ENCODE data around the gene APOF. TPM values are rescaled to one million over a fixed set of nuclear protein-coding genes. Genes with fewer than 3 reads are reported as not detected.
A peak's percentile ranks its signal among the peaks of the same experiment; 100 is the strongest.

The APOF gene
- total RNA-seq, 1 experiment from 2014 or later = 0.18 TPM

DNA sequence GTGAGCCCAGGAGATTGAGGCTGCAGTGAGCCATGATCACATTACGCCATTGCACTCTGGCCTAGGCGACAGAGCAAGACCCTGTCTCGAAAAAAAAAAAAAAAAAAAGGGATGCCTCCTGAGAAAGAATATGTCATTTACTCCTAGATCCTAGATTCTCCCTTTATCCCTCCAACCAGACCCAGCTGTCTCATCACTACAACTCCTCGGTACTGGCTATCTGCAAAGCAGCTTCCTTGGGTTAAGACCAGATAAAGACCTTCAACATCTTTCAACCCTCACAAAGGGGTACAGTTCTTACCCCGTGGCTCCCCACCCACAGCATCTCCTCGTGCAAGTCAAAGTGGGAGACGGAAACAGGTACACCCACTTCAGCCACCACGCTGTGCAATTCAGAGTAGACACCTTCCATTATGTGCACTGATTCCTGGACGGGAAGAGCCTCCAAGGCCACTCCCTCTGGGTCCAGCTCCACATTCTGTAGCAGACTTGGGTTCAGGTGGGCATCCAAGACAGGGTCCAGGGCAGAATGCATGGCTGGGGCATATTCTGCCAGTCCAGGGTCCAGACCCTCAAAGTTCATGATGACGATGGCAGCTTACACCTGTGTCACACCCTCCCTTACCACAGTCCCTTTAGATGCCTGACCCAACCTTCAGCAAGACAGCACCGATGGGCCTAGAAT is 30.0 kb downstream of the APOF start:
- Mint-ChIP-seq H3K27ac (ENCODE audit: unreplicated experiment) (peak overlapping the region; percentile 99), H3K4me1 (ENCODE audit: low read depth, unreplicated experiment) (peaks cover 8% of the 10 kb centered on the region), H3K36me3 (ENCODE audit: insufficient read depth, unreplicated experiment) (peaks cover 13% of the 10 kb centered on the region), H3K9me3 (ENCODE audit: unreplicated experiment) (no peaks in the 10 kb centered on the region), H3K4me3 (ENCODE audit: unreplicated experiment) (peak overlapping the region; percentile 98), H3K27me3 (ENCODE audit: insufficient read depth, unreplicated experiment) (no peaks in the 10 kb centered on the region)
- DNase-seq = no peak
- intact Hi-C loops (cut with micrococcal nuclease; ENCODE audit: unreplicated experiment) = loop anchor here (1.0 to 5.0 kb wide), 2 partner anchors 16 to 115 kb away; partner anchors contain the start of gene TIMELESS
- ChIA-PET POLR2A (interaction anchor here (0.5 to 1.3 kb wide), 4 partner anchors 21 to 132 kb away, joined by 3 to 9 read pairs (median 3); partner anchors contain the start of genes STAT2 and TIMELESS), CTCF (interaction anchor here (0.5 to 1.1 kb wide), 2 partner anchors 17 to 165 kb away, joined by 3 to 4 read pairs; partner anchors contain the start of gene CNPY2)
- Histone ChIP-seq H3K4me1 (peaks cover 23% of the 10 kb centered on the region), H3K9me3 (no peaks in the 10 kb centered on the region), H3K36me3 (ENCODE audit: control insufficient read depth, insufficient read depth, low read length) (no peaks in the 10 kb centered on the region), H3K27me3 (replicated peaks; ENCODE audit: control insufficient read depth, insufficient read depth, low read length) (no peaks in the 10 kb centered on the region), H3K4me3 (ENCODE audit: low read depth, low read length) (peak overlapping the region; percentile 63)
- BruUV-seq (replicated peaks) = no TSS peak
- TF ChIP-seq, protein P1, sequence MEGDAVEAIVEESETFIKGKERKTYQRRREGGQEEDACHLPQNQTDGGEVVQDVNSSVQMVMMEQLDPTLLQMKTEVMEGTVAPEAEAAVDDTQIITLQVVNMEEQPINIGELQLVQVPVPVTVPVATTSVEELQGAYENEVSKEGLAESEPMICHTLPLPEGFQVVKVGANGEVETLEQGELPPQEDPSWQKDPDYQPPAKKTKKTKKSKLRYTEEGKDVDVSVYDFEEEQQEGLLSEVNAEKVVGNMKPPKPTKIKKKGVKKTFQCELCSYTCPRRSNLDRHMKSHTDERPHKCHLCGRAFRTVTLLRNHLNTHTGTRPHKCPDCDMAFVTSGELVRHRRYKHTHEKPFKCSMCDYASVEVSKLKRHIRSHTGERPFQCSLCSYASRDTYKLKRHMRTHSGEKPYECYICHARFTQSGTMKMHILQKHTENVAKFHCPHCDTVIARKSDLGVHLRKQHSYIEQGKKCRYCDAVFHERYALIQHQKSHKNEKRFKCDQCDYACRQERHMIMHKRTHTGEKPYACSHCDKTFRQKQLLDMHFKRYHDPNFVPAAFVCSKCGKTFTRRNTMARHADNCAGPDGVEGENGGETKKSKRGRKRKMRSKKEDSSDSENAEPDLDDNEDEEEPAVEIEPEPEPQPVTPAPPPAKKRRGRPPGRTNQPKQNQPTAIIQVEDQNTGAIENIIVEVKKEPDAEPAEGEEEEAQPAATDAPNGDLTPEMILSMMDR (IDR thresholded peaks at IDR 0.05; ENCODE audit: insufficient read depth in 1 of 2, low read depth in 1 of 2, low read length in 1 of 2, severe bottlenecking in 1 of 2, unreplicated experiment in 1 of 2) = no peak

- H3K36me3 ChIP-seq (ENCODE audit: control insufficient read depth, insufficient read depth, low read length) = no peaks in the 10 kb centered on the region
- no TSS peak for BruUV-seq (replicated peaks)
- no peaks in the 10 kb centered on the region for H3K9me3 ChIP-seq
- Mint-ChIP-seq H3K36me3 (ENCODE audit: insufficient read depth, unreplicated experiment) (peaks cover 13% of the 10 kb centered on the region), H3K4me1 (ENCODE audit: low read depth, unreplicated experiment) (no peaks in the 10 kb centered on the region), H3K9me3 (ENCODE audit: unreplicated experiment) (no peaks in the 10 kb centered on the region), H3K27me3 (ENCODE audit: insufficient read depth, unreplicated experiment) (no peaks in the 10 kb centered on the region), H3K27ac (ENCODE audit: unreplicated experiment) (no peak overlapping the region), H3K4me3 (ENCODE audit: unreplicated experiment) (no peak overlapping the region)
- H3K4me3 ChIP-seq (ENCODE audit: low read depth, low read length) = no peak overlapping the region
- TF ChIP-seq, protein P1 (IDR thresholded peaks at IDR 0.05; ENCODE audit: insufficient read depth in 1 of 2, low read depth in 1 of 2, low read length in 1 of 2, severe bottlenecking in 1 of 2, unreplicated experiment in 1 of 2) = no peak
- no peak for DNase-seq
- CTCF ChIA-PET = no interaction called here
- H3K27me3 ChIP-seq (replicated peaks; ENCODE audit: control insufficient read depth, insufficient read depth, low read length) = no peaks in the 10 kb centered on the region
- H3K4me1 ChIP-seq = peaks cover 23% of the 10 kb centered on the region
- intact Hi-C loops (cut with micrococcal nuclease; ENCODE audit: unreplicated experiment) = loop anchor here (5.0 kb wide), 1 partner anchor 116 kb away; the partner anchor contains the start of gene TIMELESS
- POLR2A ChIA-PET = no interaction called here
Observed at GRCh38 chr12:56330936-56331490, 31.6 kb downstream of the APOF start.

- no peaks in the 10 kb centered on the region for H3K4me1 Mint-ChIP-seq (ENCODE audit: low read depth, unreplicated experiment)
- no peak overlapping the region for H3K27ac Mint-ChIP-seq (ENCODE audit: unreplicated experiment)
- ChIA-PET CTCF (no interaction called here), POLR2A (no interaction called here)
- Histone ChIP-seq H3K27me3 (replicated peaks; ENCODE audit: control insufficient read depth, insufficient read depth, low read length) (no peaks in the 10 kb centered on the region), H3K36me3 (ENCODE audit: control insufficient read depth, insufficient read depth, low read length) (no peaks in the 10 kb centered on the region), H3K9me3 (no peaks in the 10 kb centered on the region), H3K4me1 (peaks cover 8% of the 10 kb centered on the region; the same call in 1 of the 2 replicates), H3K4me3 (ENCODE audit: low read depth, low read length) (no peak overlapping the region)
- TF ChIP-seq, protein P1 (IDR thresholded peaks at IDR 0.05; ENCODE audit: insufficient read depth in 1 of 2, low read depth in 1 of 2, low read length in 1 of 2, severe bottlenecking in 1 of 2, unreplicated experiment in 1 of 2) = no peak
- DNase-seq = no peak
- no peak overlapping the region for H3K4me3 Mint-ChIP-seq (ENCODE audit: unreplicated experiment)
- no peaks in the 10 kb centered on the region for H3K27me3 Mint-ChIP-seq (ENCODE audit: insufficient read depth, unreplicated experiment)
- no peaks in the 10 kb centered on the region for H3K9me3 Mint-ChIP-seq (ENCODE audit: unreplicated experiment)
- intact Hi-C loops (cut with micrococcal nuclease; ENCODE audit: unreplicated experiment) = no loop called here
- H3K36me3 Mint-ChIP-seq (ENCODE audit: insufficient read depth, unreplicated experiment) = no peaks in the 10 kb centered on the region
- no TSS peak for BruUV-seq (replicated peaks)
Observed at GRCh38 chr12:56326533-56326932, 36.1 kb downstream of the APOF start.
